ENCODE data around the gene CMTM1. TPM values are rescaled to one million over a fixed set of nuclear protein-coding genes. Genes with fewer than 3 reads are reported as not detected.

Gene CMTM1
- total RNA-seq, 5 donors from 2014 or later (not counting 1 experiment from before 2014, with no cell fraction given) = 0.95 to 12.9 (median 10.3) TPM

DNA sequence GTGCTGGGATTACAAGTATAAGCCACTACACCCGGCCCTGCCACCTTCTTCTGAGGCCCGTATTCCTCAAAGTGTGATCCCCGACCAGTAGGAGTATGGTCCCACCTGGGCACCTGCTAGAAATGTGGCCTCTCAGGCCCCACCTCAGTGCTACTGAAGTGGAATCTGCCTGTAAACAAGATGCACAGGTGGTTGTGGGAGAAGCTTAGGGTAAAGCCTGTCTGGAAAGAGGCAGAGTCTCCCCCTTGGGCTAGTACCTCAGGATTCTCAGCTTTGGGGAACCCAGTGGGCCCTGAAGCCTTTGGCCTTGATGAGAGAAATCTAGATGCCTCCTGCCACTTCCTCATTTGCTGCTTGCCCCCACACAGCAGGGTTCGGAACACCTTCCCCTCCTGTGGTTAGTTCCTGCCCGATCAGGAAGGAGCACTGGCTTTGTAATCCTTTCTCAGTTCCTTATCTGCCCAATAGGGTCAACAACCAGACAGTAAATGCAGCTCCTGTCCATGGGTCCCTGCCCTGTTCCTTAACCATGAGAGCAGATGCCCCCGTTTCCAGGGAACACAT is 41.6 kb upstream of the CMTM1 start:
- H3K27me3 Mint-ChIP-seq = no peaks in the 10 kb centered on the region

DNA sequence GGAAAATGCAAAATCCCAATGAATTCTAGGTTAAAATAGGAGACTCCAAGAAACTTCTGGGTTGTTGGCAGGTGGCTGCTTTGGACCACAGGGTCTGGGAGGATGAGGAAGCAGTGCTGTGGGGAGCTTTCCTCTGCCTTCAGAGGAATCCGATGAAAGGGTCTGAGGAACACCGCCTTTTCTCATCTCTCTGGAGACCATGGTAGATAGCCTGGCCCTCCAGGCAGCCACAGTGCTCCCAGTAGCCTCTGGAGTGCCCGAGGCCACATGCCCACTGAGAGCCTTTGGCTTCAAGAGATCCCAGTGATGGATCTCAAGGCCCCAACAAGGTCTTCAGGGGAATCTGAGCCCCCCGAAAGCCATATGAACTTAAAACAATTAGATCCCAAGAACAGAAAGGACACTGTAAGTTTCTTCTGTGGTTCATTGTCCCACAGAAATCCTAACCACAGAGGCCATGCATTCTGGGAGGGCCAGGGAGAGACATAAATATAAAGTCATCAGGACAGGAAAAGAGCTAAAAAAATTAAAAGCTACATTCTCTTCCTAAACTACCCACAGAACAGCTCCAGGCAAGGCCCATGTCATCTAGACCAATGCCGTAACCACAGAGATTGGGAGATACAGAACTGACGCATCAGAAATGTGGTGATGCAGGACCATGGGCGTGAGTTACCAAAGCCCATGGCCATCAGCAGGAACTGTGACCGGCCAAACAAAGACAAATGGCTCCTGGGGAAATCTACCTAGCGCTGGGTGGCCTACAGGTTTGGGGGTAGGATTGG is 40.7 kb upstream of the CMTM1 start:
- no peak for ATAC-seq (replicated peaks in 1 of 4)
- H3K4me1 Mint-ChIP-seq = peaks cover 59 to 66% (median 64%) of the 10 kb centered on the region in 3 donors
- CTCF ChIA-PET = interaction anchor here (1.1 to 1.2 kb wide), 2 partner anchors 26 to 83 kb away, joined by 3 read pairs; partner anchors contain the start of gene CKLF (in 1 of the 2)
- DNase-seq = peak in 3 of 35 experiments; percentile 9 to 38 (median 12)
- POLR2A ChIA-PET = no interaction called here
- 81% methylated on average over 6 of the region's 9 CpGs for WGBS (ENCODE audit: insufficient coverage)
- no peaks in the 10 kb centered on the region for H3K27me3 ChIP-seq (replicated peaks in 1 of 2; ENCODE audit: control insufficient read depth in 2 of 2, extremely low read depth in 1 of 2, insufficient read depth in 2 of 2, low read length in 1 of 2)
- no peaks in the 10 kb centered on the region for H3K36me3 ChIP-seq (ENCODE audit: control insufficient read depth in 2 of 2, extremely low read depth in 1 of 2, insufficient read depth in 1 of 2, low read length in 1 of 2)
- H3K27ac Mint-ChIP-seq = peak overlapping the region; percentile 96 to 99
- no peaks in the 10 kb centered on the region for H3K9me3 Mint-ChIP-seq
- peaks cover 7% of the 10 kb centered on the region for H3K36me3 Mint-ChIP-seq
- peak overlapping the region; percentile 68 for H3K27ac ChIP-seq (ENCODE audit: low read length)
- peaks cover 41 to 65% of the 10 kb centered on the region in 2 experiments for H3K4me1 ChIP-seq (ENCODE audit: control insufficient read depth in 1 of 2, extremely low read depth in 1 of 2, insufficient read depth in 2 of 2, low read length in 2 of 2)
- H3K4me3 Mint-ChIP-seq = peak overlapping the region in 1 of 3 donors; percentile 69
- no peaks in the 10 kb centered on the region for H3K27me3 Mint-ChIP-seq
- H3K9me3 ChIP-seq = no peaks in the 10 kb centered on the region
- no peak overlapping the region for H3K4me3 ChIP-seq (ENCODE audit: control insufficient read depth in 1 of 2, extremely low read depth in 1 of 2, low read length in 1 of 2)

More for the DNA sequence above, 41.6 kb upstream of the CMTM1 start:
- Mint-ChIP-seq H3K9me3 (no peaks in the 10 kb centered on the region), H3K4me1 (peaks cover 65 to 75% (median 73%) of the 10 kb centered on the region in 3 donors), H3K27ac (peak overlapping the region; percentile 96 to 99), H3K4me3 (peak overlapping the region; percentile 13 to 69 (median 21)), H3K36me3 (peaks cover 7% of the 10 kb centered on the region)
- Histone ChIP-seq H3K4me1 (ENCODE audit: control insufficient read depth in 1 of 2, extremely low read depth in 1 of 2, insufficient read depth in 2 of 2, low read length in 2 of 2) (peaks cover 50 to 74% of the 10 kb centered on the region in 2 experiments), H3K4me3 (ENCODE audit: control insufficient read depth in 1 of 2, extremely low read depth in 1 of 2, low read length in 1 of 2) (no peak overlapping the region), H3K9me3 (no peaks in the 10 kb centered on the region), H3K36me3 (ENCODE audit: control insufficient read depth in 2 of 2, extremely low read depth in 1 of 2, insufficient read depth in 1 of 2, low read length in 1 of 2) (no peaks in the 10 kb centered on the region), H3K27ac (ENCODE audit: low read length) (peak overlapping the region; percentile 68), H3K27me3 (replicated peaks in 1 of 2; ENCODE audit: control insufficient read depth in 2 of 2, extremely low read depth in 1 of 2, insufficient read depth in 2 of 2, low read length in 1 of 2) (no peaks in the 10 kb centered on the region)
- peak in 3 of 4 experiments; percentile 3 to 30 (median 10) for ATAC-seq (replicated peaks in 1 of 4)
- 0% methylated on average over 1 of the region's 6 CpGs for WGBS (ENCODE audit: insufficient coverage)
- ChIA-PET POLR2A (no interaction called here), CTCF (interaction anchor here (1.1 to 4.7 kb wide), 3 partner anchors 27 to 84 kb away, joined by 3 to 17 read pairs (median 3); partner anchors contain the start of gene CKLF (in 2 of the 2))
- DNase-seq = peak in 17 of 35 experiments; percentile 7 to 64 (median 32)

DNA sequence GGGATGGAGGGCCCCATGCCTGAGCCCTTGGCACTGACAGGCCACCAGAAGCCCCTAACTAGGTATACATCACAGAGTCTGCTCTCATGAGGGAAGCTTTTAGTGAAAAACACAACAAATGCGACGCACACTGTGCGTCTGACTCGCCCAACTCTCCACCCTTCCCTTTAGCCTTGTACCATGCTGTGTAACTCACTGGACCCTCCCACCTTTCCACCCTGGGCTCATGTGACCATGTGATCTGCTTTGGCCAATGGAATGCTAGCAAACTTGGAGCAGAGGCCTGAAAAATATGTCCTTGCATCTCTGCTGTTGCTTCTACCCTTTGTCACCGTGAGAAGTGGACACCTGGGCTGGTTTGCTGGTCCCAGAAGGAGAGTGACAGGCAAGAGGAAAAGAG is 37.9 kb upstream of the CMTM1 start:
- no peaks in the 10 kb centered on the region for H3K9me3 ChIP-seq
- H3K4me1 Mint-ChIP-seq = peaks cover 32 to 39% (median 37%) of the 10 kb centered on the region in 3 donors
- H3K4me1 ChIP-seq (ENCODE audit: control insufficient read depth in 1 of 2, extremely low read depth in 1 of 2, insufficient read depth in 2 of 2, low read length in 2 of 2) = peaks cover 16 to 38% of the 10 kb centered on the region in 2 experiments
- H3K4me3 ChIP-seq (ENCODE audit: control insufficient read depth in 1 of 2, extremely low read depth in 1 of 2, low read length in 1 of 2) = no peak overlapping the region
- H3K36me3 ChIP-seq (ENCODE audit: control insufficient read depth in 2 of 2, extremely low read depth in 1 of 2, insufficient read depth in 1 of 2, low read length in 1 of 2) = no peaks in the 10 kb centered on the region
- ChIA-PET POLR2A (no interaction called here), CTCF (no interaction called here)
- no peaks in the 10 kb centered on the region for H3K9me3 Mint-ChIP-seq
- H3K27ac ChIP-seq (ENCODE audit: low read length) = no peak overlapping the region
- WGBS (ENCODE audit: insufficient coverage) = 100% methylated on average over 4 of the region's 5 CpGs
- DNase-seq (no peak), ATAC-seq (replicated peaks in 1 of 4) (no peak)
- H3K27me3 Mint-ChIP-seq = no peaks in the 10 kb centered on the region
- H3K36me3 Mint-ChIP-seq = peaks cover 7% of the 10 kb centered on the region
- H3K4me3 Mint-ChIP-seq = no peak overlapping the region
- peak overlapping the region; percentile 15 to 56 for H3K27ac Mint-ChIP-seq
- no peaks in the 10 kb centered on the region for H3K27me3 ChIP-seq (replicated peaks in 1 of 2; ENCODE audit: control insufficient read depth in 2 of 2, extremely low read depth in 1 of 2, insufficient read depth in 2 of 2, low read length in 1 of 2)

DNA sequence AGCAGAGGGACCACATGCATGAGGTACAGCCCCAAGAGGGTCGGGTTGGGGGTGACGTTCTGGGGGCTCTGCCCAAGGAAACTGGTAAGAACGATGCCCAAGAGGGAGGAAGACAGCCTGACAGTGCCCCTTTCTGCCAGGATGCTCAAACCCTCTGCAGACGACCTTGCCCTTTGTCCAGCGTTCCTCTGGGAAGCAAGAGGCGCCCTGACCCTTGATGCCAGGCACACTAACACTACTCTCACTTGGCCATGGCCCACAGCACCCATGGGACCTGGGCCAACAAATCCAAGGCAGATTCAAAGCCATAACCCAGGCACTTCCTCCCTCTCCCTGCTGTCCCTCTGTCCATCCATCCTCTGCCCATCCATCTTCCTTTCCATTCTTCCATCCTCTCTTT is 36.8 kb upstream of the CMTM1 start:
- no peaks in the 10 kb centered on the region for H3K9me3 ChIP-seq
- no peak for DNase-seq
- Mint-ChIP-seq H3K4me1 (peaks cover 20 to 27% (median 25%) of the 10 kb centered on the region in 3 donors), H3K27me3 (no peaks in the 10 kb centered on the region), H3K36me3 (peaks cover 9% of the 10 kb centered on the region), H3K9me3 (no peaks in the 10 kb centered on the region), H3K4me3 (no peak overlapping the region), H3K27ac (peak overlapping the region; percentile 58 to 62)
- no peak for ATAC-seq (replicated peaks in 1 of 4)
- 78% methylated on average over 6 of the region's 6 CpGs for WGBS (ENCODE audit: insufficient coverage)
- H3K4me3 ChIP-seq (ENCODE audit: control insufficient read depth in 1 of 2, extremely low read depth in 1 of 2, low read length in 1 of 2) = no peak overlapping the region
- ChIA-PET CTCF (no interaction called here), POLR2A (no interaction called here)
- peaks cover 8 to 26% of the 10 kb centered on the region in 2 experiments for H3K4me1 ChIP-seq (ENCODE audit: control insufficient read depth in 1 of 2, extremely low read depth in 1 of 2, insufficient read depth in 2 of 2, low read length in 2 of 2)
- H3K27me3 ChIP-seq (replicated peaks in 1 of 2; ENCODE audit: control insufficient read depth in 2 of 2, extremely low read depth in 1 of 2, insufficient read depth in 2 of 2, low read length in 1 of 2) = no peaks in the 10 kb centered on the region
- no peaks in the 10 kb centered on the region for H3K36me3 ChIP-seq (ENCODE audit: control insufficient read depth in 2 of 2, extremely low read depth in 1 of 2, insufficient read depth in 1 of 2, low read length in 1 of 2)
- no peak overlapping the region for H3K27ac ChIP-seq (ENCODE audit: low read length)

DNA sequence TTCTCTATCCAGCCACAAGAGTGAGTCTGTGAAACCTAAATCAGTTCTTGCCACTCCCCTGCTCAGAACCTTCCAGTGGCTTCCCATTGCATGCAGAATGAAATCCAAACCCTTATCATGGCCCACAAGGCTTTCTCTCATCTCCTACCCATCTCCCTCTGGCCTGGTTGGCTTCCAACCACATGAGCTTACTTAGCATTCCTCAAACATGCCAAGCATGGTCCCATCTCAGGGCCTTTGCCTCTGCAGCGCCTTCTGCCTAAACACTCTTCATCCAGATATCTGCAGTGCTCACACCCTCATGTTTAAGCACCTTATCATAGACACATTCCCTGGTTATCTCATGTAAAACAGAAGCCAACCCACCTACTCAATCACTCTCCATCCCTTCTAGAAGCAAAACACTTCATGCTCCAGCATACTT is 31.9 kb upstream of the CMTM1 start:
- peaks cover 11% of the 10 kb centered on the region for H3K36me3 Mint-ChIP-seq
- H3K27me3 ChIP-seq (replicated peaks in 1 of 2; ENCODE audit: control insufficient read depth in 2 of 2, extremely low read depth in 1 of 2, insufficient read depth in 2 of 2, low read length in 1 of 2) = no peaks in the 10 kb centered on the region
- H3K27ac ChIP-seq (ENCODE audit: low read length) = no peak overlapping the region
- no peak overlapping the region for H3K4me3 ChIP-seq (ENCODE audit: control insufficient read depth in 1 of 2, extremely low read depth in 1 of 2, low read length in 1 of 2)
- DNase-seq = no peak
- H3K9me3 ChIP-seq = no peaks in the 10 kb centered on the region
- H3K36me3 ChIP-seq (ENCODE audit: control insufficient read depth in 2 of 2, extremely low read depth in 1 of 2, insufficient read depth in 1 of 2, low read length in 1 of 2) = no peaks in the 10 kb centered on the region
- WGBS (ENCODE audit: insufficient coverage) = 100% methylated on average over 1 of the region's 1 CpG
- peak overlapping the region in 1 of 2 donors; percentile 11 for H3K27ac Mint-ChIP-seq
- peaks cover 0 to 3% of the 10 kb centered on the region in 2 experiments for H3K4me1 ChIP-seq (ENCODE audit: control insufficient read depth in 1 of 2, extremely low read depth in 1 of 2, insufficient read depth in 2 of 2, low read length in 2 of 2)
- H3K4me3 Mint-ChIP-seq = no peak overlapping the region
- no peaks in the 10 kb centered on the region for H3K27me3 Mint-ChIP-seq
- peaks cover 6 to 15% (median 6%) of the 10 kb centered on the region in 3 donors for H3K4me1 Mint-ChIP-seq
- ChIA-PET CTCF (no interaction called here), POLR2A (no interaction called here)
- no peak for ATAC-seq (replicated peaks in 1 of 4)
- no peaks in the 10 kb centered on the region for H3K9me3 Mint-ChIP-seq

DNA sequence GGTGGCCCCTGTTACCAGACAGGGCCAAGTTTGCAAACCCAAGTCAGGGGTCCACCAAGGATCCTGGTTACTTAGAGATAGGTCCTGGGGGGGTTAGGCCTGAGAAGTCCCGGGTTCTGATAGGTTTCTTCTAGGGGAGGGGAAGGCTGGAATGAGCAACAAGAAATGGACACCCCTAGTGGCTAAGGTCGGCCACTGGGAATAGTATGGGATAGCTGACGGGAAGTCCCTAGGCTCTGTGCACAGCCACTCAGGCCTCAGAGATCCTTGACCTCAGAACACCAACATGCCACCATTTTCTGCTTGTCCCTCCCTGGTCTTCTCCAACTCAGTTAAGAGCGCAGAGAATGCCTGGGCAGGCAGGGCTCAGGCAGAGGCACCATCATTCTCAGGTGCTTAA is 29.7 kb upstream of the CMTM1 start:
- ATAC-seq (replicated peaks in 1 of 4) (no peak), DNase-seq (no peak)
- Mint-ChIP-seq H3K27ac (no peak overlapping the region), H3K4me3 (no peak overlapping the region), H3K36me3 (peaks cover 11% of the 10 kb centered on the region), H3K9me3 (no peaks in the 10 kb centered on the region), H3K27me3 (no peaks in the 10 kb centered on the region), H3K4me1 (peaks cover 11 to 26% (median 18%) of the 10 kb centered on the region in 3 donors)
- no peak overlapping the region for H3K4me3 ChIP-seq (ENCODE audit: control insufficient read depth in 1 of 2, extremely low read depth in 1 of 2, low read length in 1 of 2)
- no peaks in the 10 kb centered on the region for H3K9me3 ChIP-seq
- no peaks in the 10 kb centered on the region for H3K36me3 ChIP-seq (ENCODE audit: control insufficient read depth in 2 of 2, extremely low read depth in 1 of 2, insufficient read depth in 1 of 2, low read length in 1 of 2)
- CTCF ChIA-PET = interaction anchor here (0.6 to 1.0 kb wide), 3 partner anchors 21 to 181 kb away, joined by 3 to 6 read pairs (median 4); no protein-coding TSS in a partner anchor
- POLR2A ChIA-PET = no interaction called here
- WGBS (ENCODE audit: insufficient coverage) = 100% methylated on average over 1 of the region's 4 CpGs
- peaks cover 3 to 12% of the 10 kb centered on the region in 2 experiments for H3K4me1 ChIP-seq (ENCODE audit: control insufficient read depth in 1 of 2, extremely low read depth in 1 of 2, insufficient read depth in 2 of 2, low read length in 2 of 2)
- no peaks in the 10 kb centered on the region for H3K27me3 ChIP-seq (replicated peaks in 1 of 2; ENCODE audit: control insufficient read depth in 2 of 2, extremely low read depth in 1 of 2, insufficient read depth in 2 of 2, low read length in 1 of 2)
- no peak overlapping the region for H3K27ac ChIP-seq (ENCODE audit: low read length)
